HUDEP-2 (cell line): ENCODE measurements around the gene EGF.
"Not testable (repeated sequence)": the region's sequence is repeated elsewhere in the genome, so short reads cannot be mapped to it uniquely, and the experiment has no call there.

Experiments
- DNase-seq, 76 experiments: peaks; one replicate each; lab custom pipeline; 2025; ENCODE audit not compliant: unreplicated experiment in 76 of 76; lab: John Stamatoyannopoulos, UW

EGF gene

DNA sequence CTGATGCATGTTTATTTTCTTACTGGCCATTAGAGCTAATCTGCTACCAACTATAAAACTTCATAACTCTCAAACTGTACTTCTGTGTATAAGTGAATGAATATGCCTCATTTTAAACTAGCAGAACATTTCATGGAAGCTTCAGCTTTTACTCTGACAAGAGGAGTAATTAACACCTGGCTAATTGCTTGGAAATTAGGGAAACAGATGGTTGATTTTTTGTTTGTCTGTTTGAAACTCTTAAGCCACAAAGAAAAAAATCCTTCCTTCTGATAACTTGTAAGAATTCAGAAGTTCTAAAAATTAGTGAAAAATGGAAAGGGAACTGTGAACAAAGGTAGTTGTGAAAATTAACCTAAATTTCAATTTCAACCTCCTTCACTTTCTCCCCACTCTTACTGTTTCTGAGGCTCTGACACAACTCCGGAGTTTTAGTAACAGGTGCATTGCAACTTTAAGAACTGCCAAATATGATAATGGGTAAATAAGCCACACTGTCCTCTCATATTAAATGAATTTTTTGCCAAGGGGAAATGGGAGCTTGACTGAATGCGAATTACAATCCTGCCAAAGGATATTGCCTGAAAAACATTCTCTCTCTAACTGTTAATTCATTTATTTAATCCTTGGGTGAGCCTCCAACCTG is 1.0 kb downstream of the EGF start:
- no peak for DNase-seq

DNA sequence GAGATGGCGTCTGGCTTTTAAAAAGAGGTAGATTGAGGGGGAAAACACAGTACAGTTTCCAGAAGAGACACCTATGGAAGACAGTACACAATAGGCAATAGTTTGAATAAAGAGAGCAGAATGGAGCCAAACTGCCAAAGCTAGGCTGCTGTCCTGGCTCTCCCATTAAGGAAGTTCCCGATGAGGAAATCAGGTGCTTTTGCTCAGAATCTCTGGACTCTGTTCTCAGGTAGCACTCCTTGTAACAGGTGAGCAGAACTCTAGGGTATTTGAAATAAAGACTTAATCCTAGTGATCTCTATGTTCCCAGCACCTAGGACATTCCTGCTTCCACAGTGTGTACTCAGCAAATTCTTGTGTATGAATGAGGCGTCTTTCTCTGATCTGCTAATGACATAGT is 1.6 kb downstream of the EGF start:
- no peak for DNase-seq

DNA sequence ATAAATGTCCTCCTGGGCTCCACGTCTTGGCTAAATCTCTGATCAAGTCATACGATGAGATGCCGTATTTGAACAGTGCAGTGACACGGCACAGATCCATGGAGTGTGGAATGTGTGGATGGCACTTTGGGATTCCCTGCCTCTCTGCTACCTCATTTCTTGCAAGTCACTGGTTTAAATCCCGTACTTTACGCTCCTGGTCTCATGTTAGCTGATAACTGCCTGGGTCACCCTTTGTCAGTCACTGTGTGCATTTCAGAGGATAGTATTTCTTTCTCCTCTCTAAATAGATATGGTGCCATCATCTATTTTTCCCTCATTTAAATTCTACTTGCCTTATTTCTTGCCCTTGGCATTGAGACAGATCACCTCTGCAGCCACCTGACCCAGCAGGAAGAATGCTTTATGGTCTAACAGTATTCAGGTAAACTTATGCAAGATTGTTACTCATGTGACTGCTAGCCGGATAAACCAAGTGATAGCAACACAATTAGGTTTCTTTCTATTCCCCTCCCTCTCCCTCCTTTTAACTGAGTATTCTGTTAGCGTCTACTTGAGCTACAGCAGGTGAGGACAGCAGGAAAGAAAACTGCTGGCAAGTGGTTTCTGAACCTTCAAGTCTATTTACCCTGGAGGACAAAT is 2.8 kb downstream of the EGF start:
- no peak for DNase-seq

DNA sequence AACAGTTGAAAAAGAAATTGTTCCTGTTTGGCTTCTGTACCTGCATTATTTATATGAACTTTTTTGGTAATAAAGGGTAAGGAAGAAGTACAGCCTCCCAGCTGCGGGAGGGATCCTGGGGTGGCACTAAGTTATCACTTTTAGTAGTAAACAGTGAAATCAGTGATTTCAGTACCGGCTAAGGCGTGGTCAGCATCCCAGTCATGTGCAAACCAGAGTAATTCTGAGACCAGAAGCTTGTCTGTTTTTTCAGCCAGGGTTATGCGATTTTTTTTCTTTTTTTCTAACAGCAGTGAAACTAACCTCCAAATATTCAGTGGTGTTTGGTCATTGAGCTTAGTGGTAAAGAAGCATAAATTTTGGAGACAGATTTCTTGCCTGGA is 3.3 kb downstream of the EGF start:
- DNase-seq = no peak

DNA sequence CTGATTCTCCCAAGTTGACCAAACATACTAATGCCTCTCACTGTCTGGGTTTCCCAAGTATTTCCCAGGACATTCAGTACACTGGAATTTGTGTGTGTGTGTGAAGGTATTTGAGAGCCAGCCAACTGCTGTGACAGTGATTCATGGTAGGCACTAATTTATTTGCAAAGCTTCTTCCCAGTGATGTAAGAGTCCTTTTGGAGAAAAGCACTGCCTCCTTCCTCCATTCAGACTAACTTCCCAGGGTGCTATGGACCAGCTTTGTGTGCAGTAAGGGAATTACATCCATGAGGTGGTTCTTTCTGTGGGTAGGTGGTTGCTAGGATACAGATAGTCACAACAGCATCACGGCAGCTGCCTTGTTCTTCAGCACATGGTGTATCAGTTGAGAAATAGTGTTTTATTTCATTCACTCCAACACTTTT is 8.7 kb downstream of the EGF start:
- no peak for DNase-seq

DNA sequence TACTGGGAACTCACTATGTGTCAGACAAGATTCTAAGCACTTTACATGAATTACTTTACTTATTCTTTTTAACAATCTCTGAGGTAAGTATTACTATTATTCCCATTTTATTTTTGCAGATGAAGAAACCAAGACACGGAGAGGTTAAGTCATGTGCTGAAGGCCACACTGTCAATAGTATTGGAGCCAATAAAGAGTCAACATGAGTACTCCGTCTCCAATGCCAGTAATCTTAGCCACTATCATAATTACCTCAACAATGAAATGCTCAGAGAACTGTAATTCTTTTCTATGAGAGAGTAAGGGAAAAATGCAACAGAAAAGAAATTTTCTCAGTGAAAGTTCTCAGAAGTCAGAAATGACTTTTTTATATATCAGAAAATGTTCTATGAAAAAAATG is 12.7 kb downstream of the EGF start:
- no peak for DNase-seq

DNA sequence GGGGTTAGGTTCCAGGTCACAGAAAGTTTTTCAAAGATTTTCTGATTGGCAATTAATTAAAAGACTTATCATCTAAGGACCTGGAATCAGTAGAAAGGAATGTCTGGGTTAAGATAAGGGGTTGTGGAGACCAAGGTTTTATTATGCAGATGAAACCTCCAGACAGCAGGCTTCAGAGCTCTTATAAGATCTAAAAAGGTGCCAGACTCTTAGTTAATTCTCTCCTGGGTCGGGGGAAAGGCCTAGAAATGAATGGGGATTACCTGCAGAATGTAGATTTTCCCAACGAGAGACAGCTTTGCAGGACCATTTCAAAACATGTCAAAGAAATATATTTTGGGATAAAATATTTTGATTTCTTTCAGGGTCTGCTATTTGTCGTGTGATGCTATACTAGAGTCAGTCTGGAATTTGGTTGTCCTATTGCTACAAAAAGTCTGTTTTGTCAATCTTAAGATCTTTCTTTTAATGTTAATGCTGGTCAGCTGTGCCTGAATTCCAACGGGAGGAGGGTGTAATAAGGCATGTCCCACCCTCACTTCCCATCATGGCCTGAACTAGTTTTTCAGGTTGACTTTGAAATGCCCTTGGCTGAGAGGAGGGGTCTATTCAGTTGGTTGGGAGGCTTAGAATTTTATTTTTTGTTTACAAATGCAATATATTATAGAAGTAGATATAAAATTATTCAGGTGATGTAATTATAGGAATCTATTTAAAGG is 15.8 kb downstream of the EGF start:
- DNase-seq = no peak

DNA sequence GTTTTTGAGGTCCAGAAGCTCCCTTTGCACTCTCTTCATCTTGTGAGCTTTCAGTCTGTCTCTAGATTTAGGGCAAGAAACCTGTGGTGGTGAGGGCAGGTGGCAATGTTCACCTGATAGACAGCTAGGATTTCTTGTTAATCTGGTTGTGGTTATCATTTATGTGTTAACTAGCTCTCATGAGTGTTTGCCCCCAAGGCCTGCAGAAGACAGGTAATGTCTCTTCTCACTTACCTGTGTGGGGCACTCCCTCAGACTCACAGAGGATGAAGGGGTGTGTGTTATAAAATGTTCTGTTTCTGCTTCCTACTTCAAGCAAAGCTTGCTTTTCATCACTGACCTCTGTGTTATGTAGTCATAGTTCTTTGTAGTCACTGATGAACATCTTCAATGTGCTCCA is 17.8 kb downstream of the EGF start:
- no peak for DNase-seq

DNA sequence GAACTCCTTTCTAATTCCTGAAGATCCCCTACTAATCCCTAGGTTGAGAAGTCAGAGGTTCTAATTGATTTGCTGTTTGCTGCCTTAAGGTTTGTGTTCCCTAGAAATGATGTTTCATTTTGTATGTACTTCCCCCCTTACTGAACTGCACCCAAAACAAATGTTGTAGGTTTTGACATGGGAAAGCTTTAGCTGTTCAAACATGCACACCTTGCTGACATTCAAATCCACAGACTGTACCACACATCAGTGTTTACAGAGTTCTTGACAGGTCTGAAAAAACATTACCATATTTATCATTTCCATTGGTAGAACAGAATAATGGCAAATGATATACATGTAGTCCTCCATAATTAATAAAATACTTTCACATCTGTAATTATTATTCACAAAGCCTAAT is 18.2 kb downstream of the EGF start:
- no peak for DNase-seq

DNA sequence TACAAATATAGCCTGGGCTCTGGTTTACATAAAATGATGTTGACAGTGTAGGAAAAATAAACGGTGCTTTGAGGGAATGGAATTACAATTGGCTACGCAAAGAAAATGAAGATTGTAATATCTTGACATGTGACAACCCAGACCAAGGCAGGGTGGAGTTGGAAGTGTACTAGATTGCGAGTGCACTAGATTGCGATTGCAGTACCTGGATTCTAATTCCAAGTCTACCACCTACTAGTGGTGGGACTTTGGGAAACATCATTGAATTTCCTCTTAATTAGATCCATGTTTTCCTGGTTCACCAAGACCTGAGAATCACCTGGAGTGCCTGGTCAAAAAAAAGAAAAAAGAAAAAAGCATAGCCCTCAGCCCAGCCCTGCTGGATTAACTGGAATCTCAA is 18.6 kb downstream of the EGF start:
- no peak for DNase-seq

DNA sequence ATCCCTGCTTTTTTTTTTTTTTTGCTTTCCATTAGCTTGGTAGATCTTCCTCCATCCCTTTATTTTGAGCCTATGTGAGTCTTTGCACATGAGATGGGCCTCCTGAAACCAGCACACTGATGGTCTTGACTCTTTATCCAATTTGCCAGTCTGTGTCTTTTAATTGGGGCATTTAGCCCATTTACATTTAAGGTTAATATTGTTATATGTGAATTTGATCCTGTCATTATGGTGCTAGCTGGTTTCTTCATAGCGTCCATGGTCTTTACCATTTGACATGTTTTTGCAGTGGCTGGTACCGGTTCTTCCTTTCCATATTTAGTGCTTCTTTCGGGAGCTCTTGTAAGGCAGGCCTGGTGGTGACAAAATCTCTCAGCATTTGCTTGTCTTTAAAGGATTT is 24.7 kb downstream of the EGF start:
- not testable (repeated sequence) for DNase-seq

DNA sequence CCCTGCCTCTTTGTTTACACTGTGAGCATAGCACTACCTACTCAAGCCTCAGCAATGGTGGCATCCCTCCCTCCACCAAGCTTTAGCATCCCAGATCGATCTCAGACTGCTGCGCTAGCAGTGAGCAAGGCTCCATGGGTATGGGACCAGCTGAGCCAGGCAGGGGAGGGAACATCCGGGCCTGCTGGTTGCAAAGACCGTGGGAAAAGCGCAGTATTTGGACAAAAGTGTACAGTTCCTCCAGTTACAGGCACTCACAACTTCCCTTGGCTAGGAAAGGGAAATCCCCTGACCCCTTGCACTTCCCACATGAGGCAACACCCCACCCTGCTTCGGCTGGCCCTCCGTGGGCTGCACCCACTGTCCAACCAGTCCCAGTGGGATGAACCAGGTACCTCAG is 26.5 kb downstream of the EGF start:
- DNase-seq = no peak

DNA sequence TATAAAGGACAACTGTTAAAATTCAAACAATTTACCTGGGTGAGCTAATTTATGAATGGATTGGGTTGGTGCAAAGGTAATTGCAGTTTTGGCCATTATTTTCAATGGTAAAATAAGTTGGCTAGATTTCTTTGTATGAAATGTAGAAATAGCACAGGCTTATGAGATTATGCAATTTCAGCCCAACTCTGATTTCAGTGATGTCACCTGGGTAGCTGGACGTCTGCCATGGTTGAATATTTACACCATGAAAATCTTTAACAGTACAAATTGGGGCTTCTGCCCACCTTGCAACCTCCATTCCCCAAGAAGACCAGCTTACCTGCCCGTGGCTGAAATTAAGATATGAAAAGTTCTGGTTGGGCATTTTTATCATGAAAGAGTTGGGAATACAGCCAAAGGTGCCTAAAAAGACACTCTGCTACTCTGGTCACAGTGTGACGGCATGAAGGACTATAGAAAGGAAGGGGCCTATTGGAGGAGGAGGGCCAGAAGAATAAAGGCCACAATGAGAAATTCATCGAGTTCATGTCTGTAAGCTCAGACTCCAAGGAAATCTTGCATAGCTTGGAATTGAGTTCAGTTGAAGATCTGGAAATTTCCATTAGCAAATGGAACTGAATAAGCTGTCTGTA is 29.7 kb downstream of the EGF start:
- DNase-seq = no peak

DNA sequence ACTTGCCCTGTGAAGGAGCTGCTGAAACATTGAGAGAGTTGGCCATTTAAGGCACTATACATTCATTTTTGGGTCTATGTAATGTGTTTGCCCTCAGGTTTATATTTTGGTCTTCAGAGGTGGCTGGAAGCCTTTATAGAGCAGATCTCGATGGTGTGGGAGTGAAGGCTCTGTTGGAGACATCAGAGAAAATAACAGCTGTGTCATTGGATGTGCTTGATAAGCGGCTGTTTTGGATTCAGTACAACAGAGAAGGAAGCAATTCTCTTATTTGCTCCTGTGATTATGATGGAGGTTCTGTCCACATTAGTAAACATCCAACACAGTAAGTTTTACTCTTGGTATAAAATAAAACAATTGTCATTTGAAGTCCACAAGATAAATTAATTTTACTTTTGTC is 31.1 kb downstream of the EGF start:
- peak in 7 of 76 experiments; percentile 12 to 37 (median 17) for DNase-seq

DNA sequence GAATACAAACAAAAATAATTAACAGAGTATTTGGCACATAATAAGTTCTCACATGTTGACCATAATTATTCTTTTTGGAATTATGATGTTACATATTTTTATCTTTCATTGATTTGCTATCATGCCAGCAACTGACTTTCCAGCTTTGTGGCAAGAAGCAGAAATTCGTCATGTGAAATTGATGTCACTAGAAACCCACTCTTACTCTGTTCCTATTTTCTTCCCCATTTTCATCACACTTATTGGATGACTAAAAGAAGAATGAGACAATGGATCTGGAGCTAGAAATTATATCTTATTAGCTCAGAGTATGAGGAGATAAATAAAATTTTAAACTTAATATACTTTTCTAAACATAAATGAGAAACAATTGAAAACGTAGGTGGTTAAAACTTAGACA is 31.9 kb downstream of the EGF start:
- no peak for DNase-seq

DNA sequence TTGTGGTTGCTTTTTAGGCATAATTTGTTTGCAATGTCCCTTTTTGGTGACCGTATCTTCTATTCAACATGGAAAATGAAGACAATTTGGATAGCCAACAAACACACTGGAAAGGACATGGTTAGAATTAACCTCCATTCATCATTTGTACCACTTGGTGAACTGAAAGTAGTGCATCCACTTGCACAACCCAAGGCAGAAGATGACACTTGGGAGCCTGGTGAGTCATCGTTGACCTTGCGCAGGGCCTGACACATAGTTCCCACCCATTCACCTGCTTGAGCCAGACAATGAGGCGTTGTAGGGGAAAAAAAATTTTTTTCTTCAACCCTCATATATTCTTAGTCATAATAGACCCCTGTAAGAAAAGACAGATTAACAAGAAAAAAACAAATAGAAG is 32.4 kb downstream of the EGF start:
- no peak for DNase-seq

DNA sequence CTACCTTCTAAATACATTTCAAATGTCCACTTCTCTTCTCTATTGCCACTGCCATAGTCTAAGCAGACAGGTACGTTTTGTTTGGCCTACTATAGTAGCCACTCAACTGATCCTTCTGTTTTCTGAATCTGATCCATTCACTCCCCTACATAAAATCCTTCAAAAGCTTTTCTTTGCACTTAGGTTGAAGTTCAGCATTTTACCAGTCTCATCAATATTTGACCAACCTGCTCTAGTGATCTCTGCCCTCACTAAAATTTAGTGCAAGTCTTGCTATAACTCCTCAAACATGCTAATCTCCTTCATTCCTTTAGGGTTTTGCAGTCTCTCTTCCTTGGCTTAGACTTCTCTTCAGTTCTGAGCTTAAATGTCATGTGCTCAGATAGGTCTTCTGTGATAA is 33.4 kb downstream of the EGF start:
- DNase-seq = no peak

DNA sequence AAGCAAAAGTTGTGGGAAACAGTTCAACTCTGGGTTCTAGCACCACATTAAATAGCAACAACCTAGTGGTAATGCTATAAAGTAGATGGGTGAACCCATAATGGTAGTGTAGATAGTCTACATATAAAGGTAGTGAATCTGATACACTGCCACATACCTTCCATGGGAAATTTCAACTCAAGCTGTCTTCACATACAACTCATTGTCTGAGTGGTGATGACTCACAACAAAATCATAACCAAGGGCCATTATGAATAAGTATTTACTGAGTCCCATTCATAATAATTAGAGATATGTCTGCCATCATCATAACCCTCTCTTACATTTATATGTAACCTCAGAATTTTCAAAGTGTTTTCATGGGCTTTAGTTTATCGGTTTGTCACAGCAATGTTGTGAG is 34.8 kb downstream of the EGF start:
- DNase-seq = no peak

DNA sequence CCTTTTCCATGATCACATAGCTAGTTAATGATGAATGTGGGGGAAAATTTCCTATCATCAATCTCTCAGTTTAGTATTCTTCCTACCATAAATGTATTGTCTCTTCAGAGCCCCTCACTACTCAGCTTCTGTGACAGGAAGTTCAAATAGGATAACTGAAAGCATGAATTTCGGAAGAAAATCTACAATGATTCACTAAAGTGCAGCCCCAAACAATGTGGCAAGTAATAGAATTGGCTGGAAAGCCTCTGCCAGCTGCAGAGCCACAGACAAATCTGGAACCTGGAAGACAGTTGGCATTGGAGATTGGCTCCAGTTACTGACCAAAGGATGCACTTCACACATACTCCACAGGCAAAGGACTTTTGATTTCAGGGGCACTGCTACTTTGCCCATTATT is 35.2 kb downstream of the EGF start:
- no peak for DNase-seq

DNA sequence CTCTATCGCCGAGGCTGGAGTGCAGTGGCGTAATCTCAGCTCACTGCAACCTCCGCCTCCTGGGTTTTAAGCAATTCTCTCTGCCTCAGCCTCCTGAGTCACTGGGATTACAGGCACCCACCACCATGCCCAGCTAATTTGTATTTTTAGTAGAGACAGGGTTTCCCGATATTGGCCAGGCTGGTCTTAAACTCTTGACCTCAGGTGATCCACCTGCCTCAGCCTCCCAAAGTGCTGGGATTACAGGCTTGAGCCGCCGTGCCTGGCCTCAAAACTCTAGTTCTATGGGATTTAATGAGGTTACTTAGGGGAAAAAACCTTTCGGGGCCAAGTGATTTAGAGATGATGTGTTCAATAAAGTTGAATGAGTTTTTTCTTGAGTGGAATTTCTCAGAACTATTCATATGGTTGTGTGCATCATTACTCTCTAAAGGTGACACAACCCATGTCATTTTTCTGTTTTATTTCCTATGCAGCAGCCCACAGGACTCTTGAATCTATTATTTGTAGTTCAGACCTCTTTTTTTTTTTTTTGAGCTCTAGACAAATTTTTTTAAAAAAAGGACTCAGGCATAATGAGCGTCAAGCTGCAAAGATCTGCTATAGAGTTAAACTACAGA is 36.5 kb downstream of the EGF start:
- DNase-seq = not testable (repeated sequence)

DNA sequence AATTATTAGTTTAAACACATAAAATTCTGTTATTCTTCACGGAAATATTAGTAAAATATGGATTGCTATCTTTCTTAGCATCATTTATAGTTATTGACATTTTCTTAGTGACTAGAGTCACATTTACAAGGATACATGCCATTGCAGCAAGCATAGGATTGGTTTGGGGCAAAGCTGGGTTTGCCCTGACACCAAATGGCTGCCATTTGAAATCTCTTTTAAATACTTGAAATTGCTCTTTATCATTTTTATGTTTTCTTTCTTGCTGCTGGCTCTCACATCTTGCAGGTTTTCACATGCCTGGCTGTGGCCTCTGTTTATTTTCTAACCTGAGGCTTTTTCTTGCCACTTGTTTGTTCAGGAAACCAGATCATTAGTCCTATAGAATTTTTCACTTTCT is 39.9 kb downstream of the EGF start:
- no peak for DNase-seq
